KMS-11 (cell line): ENCODE results near the gene MFN2.

Source experiments
- H2AFZ ChIP-seq: fragments of 200-600 bp; sonication (generic); 2 replicates; pipeline ENCODE4 v1.6.1; 2016; ENCODE audit warnings: antibody characterized with exemption, mixed run types, low read depth
- H3K27ac ChIP-seq: fragments of 200-600 bp; sonication (generic); 2 replicates; pipeline ENCODE4 v1.6.1; 2016; ENCODE audit warnings: mild to moderate bottlenecking, mixed run types
- H3K27me3 ChIP-seq: fragments of 200-600 bp; sonication (generic); 2 replicates; pipeline ENCODE4 v1.6.1; 2017; ENCODE audit warnings: mild to moderate bottlenecking, low read depth, mixed run types, moderate library complexity; ENCODE audit not compliant: insufficient read depth
- H3K36me3 ChIP-seq: fragments of 200-600 bp; sonication (generic); 2 replicates; pipeline ENCODE4 v1.6.1; 2017; ENCODE audit warnings: mild to moderate bottlenecking, mixed run types; ENCODE audit not compliant: insufficient read depth
- H3K4me1 ChIP-seq: fragments of 200-600 bp; sonication (generic); 2 replicates; pipeline ENCODE4 v1.6.1; 2016; ENCODE audit warnings: mild to moderate bottlenecking, low read depth, mixed run types; ENCODE audit not compliant: poor library complexity, severe bottlenecking
- H3K4me2 ChIP-seq: fragments of 200-600 bp; sonication (generic); 2 replicates; pipeline ENCODE4 v1.7.0; 2016; ENCODE audit warnings: mild to moderate bottlenecking, mixed run types
- H3K4me3 ChIP-seq: fragments of 200-600 bp; sonication (generic); IDR thresholded peaks from 2 replicates; pipeline ENCODE4 v1.6.1; 2017; ENCODE audit warnings: low read depth, low read length, mixed read lengths; ENCODE audit not compliant: insufficient read depth
- H3K79me2 ChIP-seq: fragments of 200-600 bp; sonication (generic); 2 replicates; pipeline ENCODE4 v1.6.1; 2016; ENCODE audit warnings: low read depth, mixed run types; ENCODE audit not compliant: insufficient read depth
- H3K9ac ChIP-seq: fragments of 200-600 bp; sonication (generic); 2 replicates; pipeline ENCODE4 v1.6.1; 2016; ENCODE audit warnings: mild to moderate bottlenecking, mixed run types
- H4K20me1 ChIP-seq: fragments of 200-600 bp; sonication (generic); 2 replicates; pipeline ENCODE4 v1.6.1; 2016; ENCODE audit warnings: mild to moderate bottlenecking, mixed run types; ENCODE audit not compliant: insufficient read depth
- CTCF ChIP-seq: fragments of 200-600 bp; sonication (generic); conservative IDR thresholded peaks from 2 replicates; pipeline ENCODE4 v1.6.1; 2017; ENCODE audit warnings: low read depth, mild to moderate bottlenecking, antibody characterized with exemption, low read length, moderate library complexity, mixed read lengths

The MFN2 gene

GRCh38 chr1:11977625-11978024, 2.6 kb upstream of the MFN2 start:
- H2AFZ ChIP-seq = no peak overlapping the region
- no peak for TF ChIP-seq CTCF
- H3K36me3 ChIP-seq = no peaks in the 10 kb centered on the region
- no peak overlapping the region for H3K9ac ChIP-seq
- H3K79me2 ChIP-seq = peaks cover 23% of the 10 kb centered on the region
- H3K4me3 ChIP-seq = no peak overlapping the region
- H3K4me2 ChIP-seq = no peak overlapping the region
- H3K27me3 ChIP-seq = no peaks in the 10 kb centered on the region
- peaks cover 15% of the 10 kb centered on the region for H3K4me1 ChIP-seq
- H4K20me1 ChIP-seq = no peaks in the 10 kb centered on the region
- H3K27ac ChIP-seq = no peak overlapping the region

DNA sequence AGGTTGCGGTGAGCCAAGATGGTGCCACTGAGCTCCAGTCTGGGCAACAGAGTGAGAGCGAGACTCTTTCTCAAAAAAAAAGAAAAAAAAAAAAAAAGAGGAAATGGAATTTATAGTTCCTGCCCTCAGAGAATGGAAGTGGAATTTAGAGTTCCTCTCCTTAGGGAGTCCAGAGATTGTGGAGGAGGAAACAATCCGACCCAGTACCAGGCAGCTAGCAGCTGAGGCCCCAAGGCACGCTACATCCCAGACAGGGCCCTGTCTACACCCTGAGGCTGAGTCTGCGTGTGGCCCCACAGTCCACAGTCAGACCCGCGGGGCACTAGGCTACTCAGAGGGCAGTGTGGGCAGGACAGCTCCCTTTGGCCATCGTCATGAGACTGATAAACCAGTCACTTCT, 1.9 kb upstream of the MFN2 start:
- no peak overlapping the region for H3K9ac ChIP-seq
- H3K79me2 ChIP-seq = peaks cover 28% of the 10 kb centered on the region
- no peaks in the 10 kb centered on the region for H3K27me3 ChIP-seq
- H3K36me3 ChIP-seq = no peaks in the 10 kb centered on the region
- no peak overlapping the region for H2AFZ ChIP-seq
- H3K27ac ChIP-seq = no peak overlapping the region
- H3K4me2 ChIP-seq = no peak overlapping the region
- peaks cover 15% of the 10 kb centered on the region for H3K4me1 ChIP-seq
- H4K20me1 ChIP-seq = no peaks in the 10 kb centered on the region
- TF ChIP-seq CTCF = no peak
- no peak overlapping the region for H3K4me3 ChIP-seq

GRCh38 chr1:11979028-11979850, 1.0 kb upstream of the MFN2 start:
- H2AFZ ChIP-seq = peak overlapping the region; percentile 82
- H3K27ac ChIP-seq = no peak overlapping the region
- no peak overlapping the region for H3K4me3 ChIP-seq
- H3K4me2 ChIP-seq = peak overlapping the region; percentile 41
- H3K9ac ChIP-seq = peak overlapping the region; percentile 85; the same call in 1 of the 2 replicates
- H3K36me3 ChIP-seq = no peaks in the 10 kb centered on the region
- H3K4me1 ChIP-seq = peaks cover 15% of the 10 kb centered on the region
- no peaks in the 10 kb centered on the region for H4K20me1 ChIP-seq
- no peaks in the 10 kb centered on the region for H3K27me3 ChIP-seq
- peaks cover 35% of the 10 kb centered on the region for H3K79me2 ChIP-seq
- no peak for TF ChIP-seq CTCF

- Histone ChIP-seq H3K9ac (peak overlapping the region; percentile 85), H3K27ac (peak overlapping the region; percentile 61), H3K4me1 (peaks cover 15% of the 10 kb centered on the region), H3K4me3 (peak overlapping the region; percentile 77), H3K27me3 (no peaks in the 10 kb centered on the region), H3K36me3 (no peaks in the 10 kb centered on the region), H3K79me2 (peaks cover 45% of the 10 kb centered on the region), H3K4me2 (peak overlapping the region; percentile 92), H2AFZ (peak overlapping the region; percentile 82), H4K20me1 (no peaks in the 10 kb centered on the region)
- no peak for TF ChIP-seq CTCF
These were observed 380 bp downstream of the MFN2 start for GRCh38 chr1:11980676-11980972.
